ENCODE data around the gene MYL7.
"Not testable (repeated sequence)": the region's sequence is repeated elsewhere in the genome, so short reads cannot be mapped to it uniquely, and the experiment has no call there.

MYL7 gene, protein sequence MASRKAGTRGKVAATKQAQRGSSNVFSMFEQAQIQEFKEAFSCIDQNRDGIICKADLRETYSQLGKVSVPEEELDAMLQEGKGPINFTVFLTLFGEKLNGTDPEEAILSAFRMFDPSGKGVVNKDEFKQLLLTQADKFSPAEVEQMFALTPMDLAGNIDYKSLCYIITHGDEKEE

DNA sequence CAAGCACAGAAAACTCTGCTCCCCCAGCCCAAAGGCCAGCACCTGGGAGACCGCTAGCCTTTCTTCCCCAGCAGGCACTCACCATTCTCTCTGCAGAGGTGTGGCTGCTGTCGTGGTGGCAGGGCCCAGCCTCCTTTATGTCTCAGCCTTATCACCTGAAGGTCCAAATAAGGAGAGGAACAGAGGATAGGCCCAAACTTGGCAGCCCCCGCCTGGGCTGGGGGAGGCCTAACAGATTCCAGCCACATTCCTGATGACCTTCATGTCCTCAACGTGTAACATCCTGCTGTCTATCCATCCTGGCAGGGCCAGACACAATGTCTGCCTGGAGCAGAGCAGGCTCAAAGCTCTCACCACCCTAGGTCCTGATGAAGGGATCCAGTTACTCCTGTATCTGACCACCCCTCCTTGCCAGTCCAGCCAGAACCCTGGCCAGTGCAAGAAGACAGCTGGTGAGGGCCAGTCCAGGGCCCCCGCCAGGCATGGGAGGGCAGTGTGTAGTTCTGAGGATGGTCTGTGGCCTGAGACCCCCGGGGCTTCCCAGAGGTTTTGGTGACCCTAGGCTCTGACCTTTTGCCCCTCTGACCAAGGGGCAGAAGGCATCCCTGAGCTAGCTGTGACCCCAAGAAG, at the start of gene MYL7:
Gene MYL7, minus strand, starts transcription at position 112 of the 630 bp plus-strand sequence. Its CDS starts 27 bp downstream, at position 85.
- no peak for DNase-seq (ENCODE audit: low spot score)

DNA sequence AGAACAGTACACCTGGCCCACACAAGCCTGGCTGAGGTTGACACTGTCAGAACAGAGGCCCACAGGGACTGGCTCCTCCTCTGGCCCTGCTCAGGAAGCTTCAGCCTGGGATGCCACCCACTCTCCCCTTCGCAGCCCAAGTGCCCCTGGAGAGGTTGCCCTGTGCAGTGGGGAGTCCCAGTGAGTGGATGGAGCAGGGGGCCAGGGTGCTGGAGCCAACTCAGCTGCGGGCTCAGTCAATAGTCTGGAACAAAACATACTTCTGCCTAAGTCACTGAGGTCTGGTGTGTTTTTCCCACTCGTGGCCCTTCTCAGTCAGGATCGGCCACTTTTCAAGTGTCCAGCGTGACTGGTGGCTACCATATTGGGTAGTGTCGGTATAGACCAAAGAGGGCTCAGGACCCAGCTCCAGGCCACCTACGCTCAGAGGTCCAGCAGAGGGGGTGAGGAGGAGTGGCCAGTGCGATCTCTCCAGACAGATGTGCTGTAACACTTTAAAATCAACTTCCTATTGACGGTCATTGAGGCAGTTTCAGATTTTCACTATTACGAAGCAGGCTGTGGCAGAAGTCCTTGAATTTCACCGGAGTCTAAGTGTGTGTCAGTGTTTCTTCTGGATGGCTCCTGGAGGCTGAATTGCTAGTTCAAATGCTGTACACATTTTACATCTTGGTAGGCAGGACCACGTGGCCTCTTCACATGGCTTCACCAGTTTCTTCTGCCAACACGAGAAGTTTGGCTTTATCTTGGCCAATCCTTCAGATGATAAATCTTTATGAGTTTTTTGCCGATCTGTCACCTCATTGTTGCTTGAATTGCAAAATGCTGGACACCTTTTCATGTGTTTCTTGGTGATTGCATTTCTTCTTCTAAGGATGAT, 49.1 kb upstream of the MYL7 start:
- DNase-seq (ENCODE audit: low spot score): no peak

DNA sequence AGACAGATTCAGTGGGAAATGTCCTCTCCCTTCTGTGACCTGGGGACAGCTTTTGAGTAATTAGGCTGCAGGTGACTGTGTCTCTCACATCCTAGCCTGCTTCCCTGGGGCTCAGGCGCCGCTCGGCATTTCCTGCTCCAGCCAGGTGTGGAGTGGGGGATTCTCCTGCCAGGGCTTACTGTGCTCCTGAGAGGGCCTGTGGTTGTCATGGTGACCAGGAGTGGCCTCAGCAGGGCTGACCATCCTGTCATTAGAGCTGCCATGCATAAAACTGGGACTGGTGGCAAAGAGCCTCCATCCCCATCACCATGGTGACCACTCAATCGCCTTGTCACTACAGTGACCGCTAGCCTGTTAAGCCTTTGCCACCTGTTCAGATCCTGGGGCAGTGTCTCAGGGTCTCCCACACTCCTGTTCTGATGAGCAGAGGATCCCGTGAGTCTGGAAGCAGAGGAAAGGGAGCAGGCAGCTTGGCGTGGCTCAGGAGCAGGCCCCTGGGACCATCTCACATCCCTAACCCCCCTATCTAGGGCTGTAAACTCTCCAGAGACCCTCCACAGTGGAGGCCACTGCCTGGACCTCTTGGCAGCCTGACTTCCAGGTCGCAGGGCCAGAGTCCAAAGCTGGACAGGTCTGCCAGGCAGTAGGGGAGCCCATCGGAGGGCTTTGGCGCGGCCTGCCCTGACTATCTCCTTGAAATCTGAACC, 48.3 kb upstream of the MYL7 start, which contains the start of gene GCK:
Gene GCK, minus strand, starts transcription at position 154 of the 707 bp plus-strand sequence. CDS start 486 bp downstream, outside the sequence.
- DNase-seq (ENCODE audit: low spot score): no peak

DNA sequence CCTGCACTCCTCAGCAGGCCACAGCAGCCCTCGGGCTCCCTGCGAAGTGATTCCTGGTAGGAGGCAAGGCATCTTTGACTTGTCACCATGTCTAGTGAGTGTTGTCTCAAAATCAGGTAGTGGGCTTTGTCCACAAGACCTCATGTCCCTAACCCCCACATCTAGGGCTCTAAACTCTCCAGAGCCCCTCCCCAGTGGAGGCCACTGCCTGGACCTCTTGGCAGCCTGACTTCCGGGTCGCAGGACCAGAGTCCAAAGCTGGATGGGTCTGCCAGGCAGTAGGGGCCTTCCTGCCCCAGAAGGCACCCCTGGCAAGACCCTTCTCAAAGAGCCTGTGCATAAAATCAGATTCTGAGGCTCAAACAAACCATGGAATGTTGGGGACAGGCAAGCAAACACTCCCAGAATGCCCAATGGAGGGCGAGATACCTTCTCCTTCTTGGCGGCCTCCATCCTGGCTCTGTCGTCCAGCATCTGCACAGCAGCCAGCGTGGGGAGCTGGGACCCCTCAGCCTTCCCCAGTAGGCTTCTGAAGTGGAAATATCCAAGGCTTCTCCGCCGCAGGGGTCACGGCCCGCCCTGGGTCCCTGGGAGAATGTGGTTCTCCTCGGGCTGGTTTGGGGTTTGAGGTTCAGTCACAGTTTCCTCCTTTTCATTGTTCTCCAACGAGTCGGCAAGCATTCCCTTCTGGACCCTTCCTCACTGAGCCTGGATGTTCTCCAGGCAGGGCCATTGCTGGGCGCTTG, 47.5 kb upstream of the MYL7 start:
- DNase-seq (ENCODE audit: low spot score): no peak

DNA sequence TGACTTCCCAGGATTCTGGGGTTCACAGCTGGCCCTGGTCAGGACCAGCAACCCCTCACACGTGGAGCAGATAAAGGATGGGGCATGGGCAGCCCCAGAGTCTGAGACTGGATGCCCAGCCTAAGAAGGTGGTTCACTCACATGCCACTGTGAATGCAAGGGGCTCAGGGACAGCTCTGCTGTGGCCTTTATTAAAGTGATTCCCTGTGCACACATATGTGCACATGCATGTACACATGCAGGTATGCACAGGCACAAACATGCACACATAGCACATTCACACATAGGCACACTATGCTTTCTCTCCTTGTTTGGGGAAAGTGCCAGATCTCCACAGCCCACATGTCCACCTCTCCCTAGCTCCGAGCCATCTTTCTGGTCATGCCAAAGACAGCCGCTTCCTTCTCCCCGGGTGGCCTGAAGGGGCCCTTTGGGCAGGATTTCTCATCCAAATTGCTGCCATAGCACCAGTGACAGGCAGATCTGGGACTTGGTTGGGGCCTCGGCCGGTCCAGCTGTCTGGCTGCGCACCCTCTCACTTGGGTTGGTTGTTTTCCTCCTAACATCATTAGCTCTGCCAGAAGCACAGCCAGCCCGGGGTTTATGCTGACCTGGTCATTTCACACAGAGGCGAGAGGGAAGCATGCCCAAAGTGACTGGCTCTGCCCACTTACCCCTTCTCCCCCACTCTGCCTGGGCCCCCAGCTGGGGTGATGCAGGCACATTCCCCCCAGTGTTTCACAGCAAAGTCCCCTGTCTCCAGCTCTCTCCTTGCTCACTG, 46.7 kb upstream of the MYL7 start:
- DNase-seq (ENCODE audit: low spot score): no peak

DNA sequence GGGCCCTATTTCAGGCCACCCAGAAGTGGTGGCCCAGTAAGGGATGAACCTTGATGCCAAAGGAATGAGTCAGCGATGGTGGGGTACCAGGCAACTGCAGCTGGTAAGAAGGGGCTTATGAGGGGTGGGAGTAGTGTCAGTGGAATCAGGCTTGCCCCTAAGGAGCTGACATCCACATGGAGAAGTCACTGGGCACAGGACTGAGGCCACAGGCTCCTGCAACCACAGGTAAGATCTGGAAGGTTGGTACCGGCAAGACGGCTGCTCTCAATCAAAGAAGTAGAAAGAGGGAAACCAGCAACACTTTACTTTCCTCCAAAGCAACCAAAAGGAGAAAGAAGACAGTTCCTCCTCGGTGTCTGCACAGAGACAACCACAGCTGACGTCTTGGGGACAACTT, 45.6 kb upstream of the MYL7 start:
- no peak for DNase-seq (ENCODE audit: low spot score)

DNA sequence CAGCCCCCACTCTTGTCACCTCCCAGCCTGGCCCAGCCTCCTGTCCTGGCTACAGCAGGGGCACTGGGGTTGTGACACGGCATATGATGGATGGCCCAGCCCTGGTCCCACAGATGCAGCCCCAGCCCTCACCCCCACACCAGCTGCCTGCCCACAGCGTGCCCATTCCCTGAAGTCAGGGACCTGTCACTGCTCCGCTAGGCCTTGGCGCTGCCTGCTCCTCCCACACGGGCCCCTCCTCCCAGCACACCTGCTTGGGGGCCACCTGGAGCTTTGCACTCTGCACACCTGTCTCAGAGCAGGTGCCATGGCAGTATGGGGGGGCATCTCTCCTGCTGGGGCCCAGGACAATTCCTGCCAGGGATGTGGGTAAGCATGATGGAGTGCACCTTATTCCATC, 44.6 kb upstream of the MYL7 start:
- DNase-seq (ENCODE audit: low spot score): no peak

DNA sequence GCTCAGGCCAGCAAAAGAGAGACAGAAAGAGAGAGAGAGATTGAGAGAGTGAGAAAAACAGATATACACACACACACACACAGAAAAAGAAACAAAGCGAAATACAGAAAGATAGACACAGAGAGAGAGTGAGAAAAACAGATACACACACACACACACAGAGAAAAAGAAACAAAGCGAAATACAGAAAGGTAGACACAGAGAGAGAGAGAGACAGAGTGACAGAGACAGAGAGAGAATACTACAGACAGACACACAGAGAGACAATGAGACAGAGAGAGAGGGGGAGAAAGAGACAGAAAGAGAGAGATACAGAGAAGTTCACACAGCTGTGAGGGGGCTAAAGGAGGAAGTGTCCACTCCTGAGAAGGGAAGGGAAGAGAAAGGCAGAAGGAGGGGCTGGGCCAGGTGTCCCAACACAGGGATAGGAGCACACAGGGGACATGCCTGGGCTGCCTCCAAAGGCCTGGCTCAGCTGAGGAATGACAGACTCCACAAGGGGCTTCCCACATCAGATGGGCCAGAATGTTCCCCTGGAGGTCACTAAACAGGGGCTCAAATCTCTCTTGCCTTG, 43.8 kb upstream of the MYL7 start:
- DNase-seq (ENCODE audit: low spot score): no peak

DNA sequence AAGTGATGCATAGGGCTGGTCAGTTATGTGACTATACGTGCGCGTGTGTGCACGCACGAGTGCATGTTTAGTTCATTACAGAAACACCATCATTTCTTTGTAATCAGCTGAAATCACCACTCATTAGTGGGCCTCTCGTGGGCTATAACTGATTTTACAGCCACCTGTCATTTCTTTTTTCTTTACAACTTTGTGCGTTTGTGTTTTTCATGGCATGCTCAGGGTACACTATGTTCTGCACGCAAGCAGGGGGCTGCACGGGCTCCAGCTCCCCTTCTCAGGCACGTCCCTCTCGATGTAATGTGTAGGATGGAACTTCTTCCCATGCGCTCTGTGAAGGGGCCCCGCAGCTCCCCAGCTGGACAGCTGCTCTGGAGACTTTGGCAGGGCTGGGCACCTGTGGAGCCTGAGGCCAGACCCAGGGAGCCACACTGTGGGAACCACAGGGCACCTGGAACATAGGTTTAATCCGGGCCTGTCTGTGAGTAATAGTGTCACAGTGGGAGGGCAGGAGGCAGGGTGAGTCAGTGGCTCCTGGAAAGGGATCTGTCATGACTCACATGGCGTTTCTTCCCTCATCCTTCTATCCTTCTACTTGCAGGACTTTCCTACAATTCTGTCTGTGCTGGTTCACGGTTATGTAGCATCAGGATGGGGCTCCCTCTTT, 43.2 kb upstream of the MYL7 start:
- no peak for DNase-seq (ENCODE audit: low spot score)

DNA sequence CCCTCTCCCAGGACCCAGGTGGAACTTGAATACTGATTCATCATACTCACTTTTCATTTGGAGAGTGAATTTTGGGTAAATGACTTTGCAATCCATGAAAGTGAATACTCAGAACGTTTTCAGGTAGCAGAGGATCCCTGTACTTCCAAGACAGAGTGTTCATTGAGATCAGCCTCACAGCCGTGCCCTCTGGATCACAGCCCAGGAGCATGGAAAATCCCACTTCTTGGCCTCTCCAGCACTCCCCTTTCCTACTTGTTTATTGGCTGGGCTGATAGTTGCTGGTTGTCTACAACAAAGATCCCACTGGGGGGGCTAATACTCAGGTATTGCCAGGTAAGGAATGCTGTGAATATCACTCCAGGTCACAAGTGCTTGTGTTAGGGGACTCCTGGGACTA, 42.3 kb upstream of the MYL7 start:
- DNase-seq (ENCODE audit: low spot score): no peak

DNA sequence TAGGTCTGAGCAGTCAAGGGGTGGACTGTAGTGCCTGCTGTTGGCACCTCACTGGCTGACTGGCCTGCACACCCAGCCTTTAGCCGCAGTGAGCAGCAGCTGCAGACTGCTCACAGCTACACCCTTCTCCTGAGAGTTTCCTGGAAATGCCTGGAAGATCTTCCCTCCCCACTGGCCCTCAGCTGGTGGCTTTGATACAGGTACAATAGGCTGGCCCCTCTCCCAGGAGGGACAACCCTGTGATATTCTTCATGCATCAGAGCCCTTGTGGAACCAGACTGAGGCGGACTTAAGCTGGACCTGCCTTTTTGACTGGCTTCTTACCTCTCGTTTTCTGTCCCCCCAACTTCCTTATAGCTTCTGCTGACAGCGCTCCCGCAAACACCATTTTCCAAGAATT, 41.7 kb upstream of the MYL7 start:
- DNase-seq (ENCODE audit: low spot score): no peak

DNA sequence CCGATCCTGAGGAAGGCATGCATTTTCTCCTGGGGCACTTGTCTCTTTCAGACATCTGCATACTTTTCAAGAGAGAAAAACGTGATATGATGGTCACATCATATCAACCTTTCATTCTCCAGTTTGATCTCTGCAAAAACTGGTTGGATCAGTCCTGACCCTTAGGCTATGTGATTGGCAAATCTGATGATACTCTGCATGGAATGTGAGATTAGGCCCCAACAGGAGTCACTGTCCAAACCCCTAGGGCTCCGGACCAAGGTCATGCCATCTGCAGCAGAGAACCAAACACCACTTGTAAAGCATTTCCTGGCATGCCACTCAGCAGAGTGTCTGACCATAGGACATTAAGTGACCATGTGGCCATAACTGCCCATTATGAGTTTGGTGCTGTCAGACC, 39.5 kb upstream of the MYL7 start:
- no peak for DNase-seq (ENCODE audit: low spot score)

DNA sequence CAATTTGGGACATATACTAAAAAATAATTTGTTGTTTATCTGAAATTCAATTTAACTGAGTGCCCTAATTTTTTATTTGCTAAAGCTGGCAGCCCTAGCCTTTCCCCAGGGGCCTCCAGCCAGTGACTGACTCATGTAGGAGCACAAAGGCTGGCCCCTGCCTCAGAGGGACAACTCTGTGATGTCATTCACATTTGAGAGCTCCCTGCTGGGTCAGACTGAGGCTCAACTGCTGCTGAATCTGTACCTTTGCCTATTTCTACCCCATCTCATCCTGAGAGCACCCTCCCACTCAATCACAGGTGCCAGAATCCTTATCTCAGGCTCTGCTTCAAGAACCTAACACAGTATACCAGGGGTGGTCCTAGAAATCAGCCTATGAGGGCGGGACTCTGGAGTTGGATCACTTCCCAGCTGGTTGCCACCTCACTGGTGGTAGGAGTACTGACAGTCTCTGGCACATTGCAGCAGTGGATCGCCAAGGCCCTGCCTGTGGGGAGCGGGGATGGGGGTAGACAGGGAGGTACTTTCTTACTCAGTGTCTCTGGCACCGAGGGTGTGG, 36.5 kb upstream of the MYL7 start:
- no peak for DNase-seq (ENCODE audit: low spot score)

DNA sequence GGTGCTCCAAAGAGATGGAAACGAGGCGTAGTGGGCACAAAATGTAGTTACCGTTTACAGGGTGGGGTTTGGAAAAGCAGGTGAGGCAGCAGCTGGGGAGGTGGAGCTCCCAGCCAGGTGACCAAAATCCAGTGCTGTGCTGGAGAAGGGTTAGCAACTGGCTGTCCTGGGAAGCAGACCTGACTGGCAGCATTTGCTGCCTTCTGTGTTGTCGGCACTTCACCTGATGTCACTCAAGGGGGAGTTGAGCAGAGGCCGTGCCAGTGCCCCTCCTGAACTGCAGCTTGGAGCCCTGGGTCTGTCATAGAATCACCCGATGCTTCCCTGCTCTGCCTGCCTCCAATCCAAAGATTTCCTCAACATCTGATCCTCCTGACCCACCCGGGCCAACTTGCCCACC, 35.4 kb upstream of the MYL7 start:
- DNase-seq (ENCODE audit: low spot score): no peak

DNA sequence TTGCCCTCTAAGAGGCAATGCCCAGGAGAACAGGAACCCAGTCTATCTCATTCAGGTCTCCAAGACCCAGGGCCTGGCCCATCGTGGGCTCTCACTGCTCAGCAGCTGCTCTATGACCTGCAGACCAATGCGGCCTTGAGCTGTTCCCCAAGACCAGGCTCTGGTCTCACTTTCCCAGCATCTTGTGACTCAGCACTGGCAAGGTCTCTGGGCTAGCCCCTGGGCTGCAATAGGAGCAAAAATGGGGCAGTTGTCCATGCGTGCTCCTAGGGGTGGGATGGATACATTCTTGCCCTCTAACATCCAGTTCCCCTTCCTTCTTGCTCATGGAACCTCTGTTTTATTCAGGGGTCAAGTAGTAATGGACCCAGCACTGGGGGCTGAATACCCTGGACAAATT, 34.6 kb upstream of the MYL7 start:
- no peak for DNase-seq (ENCODE audit: low spot score)

DNA sequence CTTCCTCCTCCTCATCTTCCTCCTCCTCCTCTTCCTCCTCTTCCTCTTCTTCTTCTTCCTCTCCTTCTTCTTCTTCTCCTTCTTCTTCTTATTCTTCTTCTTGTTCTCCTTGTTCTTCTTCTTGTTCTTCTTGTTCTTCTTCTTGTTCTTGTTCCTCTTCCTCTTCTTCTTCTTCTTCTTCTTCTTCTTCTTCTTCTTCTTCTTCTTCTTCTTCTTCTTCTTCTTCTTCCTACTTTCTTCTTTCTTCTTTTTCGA, 33.5 kb upstream of the MYL7 start:
- not testable (repeated sequence) for DNase-seq (ENCODE audit: low spot score)

DNA sequence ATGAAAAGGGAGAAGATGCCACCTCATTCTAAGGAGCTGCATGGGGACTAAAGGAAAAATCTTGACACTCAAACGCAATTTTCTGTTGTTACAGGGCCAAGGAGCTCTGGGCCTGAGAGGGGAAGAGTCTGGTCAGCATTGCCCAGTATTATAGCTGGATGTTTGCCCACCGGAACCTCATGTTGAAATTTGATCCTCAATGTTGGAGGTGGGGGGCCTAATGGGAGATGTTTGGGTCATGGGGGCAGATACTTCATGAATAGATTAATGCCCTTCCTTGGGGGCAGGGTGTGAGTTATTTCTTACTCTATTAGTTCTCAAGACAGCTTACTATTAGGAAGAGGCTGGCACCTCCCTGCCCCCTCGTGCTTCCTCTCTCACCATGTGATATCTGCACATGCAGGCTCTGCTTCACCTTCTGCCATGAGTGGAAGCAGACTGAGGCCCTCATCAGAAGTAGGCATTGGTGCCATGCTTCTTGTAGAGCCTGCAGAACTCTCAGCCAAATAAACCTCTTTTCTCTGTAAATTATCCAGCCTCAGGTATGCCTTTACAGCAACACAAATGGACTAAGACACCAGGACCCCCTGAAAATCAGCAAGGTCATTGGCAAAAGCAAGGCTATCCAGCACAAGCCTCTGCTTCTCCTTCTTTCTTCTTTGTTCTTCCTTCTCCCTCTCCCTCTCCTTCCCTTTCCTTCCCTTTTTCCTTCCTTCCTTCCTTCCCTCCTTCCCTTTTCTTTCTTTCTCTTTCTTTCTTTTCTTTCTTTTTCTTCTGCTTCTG, 33.0 kb upstream of the MYL7 start:
- no peak for DNase-seq (ENCODE audit: low spot score)

DNA sequence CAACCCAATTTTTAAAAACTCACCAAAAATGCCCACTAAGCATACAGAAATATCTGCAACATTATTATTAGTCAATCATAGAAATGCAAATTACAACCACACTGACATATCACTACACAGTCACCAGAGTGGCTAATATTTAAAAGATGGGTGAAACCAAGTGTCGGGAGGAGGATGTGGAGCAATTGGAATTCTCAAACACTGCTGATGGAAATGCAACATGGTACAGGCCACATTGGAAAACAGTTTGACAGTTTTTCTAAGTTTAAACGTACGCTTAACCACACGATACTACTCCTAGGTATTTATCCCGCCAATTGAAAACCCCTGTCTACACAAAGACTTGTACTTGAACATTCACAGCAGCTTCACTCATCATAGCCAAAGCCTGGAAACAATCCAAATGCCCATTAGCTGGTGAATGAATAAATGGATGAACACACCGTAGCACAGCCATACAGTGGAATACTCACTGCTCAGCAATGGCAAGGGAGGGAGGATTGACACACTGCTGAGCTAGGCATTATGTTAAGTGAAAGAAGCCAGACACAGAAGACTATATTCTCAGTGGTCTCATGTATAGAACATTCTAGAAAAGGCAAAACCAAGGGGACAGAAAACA, 31.8 kb upstream of the MYL7 start:
- DNase-seq (ENCODE audit: low spot score): no peak

DNA sequence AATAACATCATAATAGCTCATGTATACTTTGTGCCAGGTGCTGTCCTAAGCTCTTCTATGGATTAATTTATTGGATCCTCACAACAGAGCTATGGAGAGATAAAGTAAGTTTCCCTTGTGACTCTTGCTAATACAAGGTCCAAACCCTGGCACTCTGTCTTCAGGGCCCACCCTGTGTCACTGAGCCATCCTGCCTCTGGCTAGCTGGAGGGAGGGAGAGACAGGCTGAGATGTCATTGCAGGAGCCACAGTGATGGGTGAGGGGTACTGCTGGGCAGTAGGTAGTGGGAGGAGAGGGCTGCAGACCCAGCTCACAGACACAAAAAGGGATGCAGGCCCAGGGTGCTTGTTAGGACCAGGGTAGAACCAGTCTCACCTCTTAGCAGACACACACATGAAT, 31.2 kb upstream of the MYL7 start:
- no peak for DNase-seq (ENCODE audit: low spot score)

Data from D341Med (cell line).